ENCODE data around the gene SOX30.
"Not testable (repeated sequence)": the region's sequence is repeated elsewhere in the genome, so short reads cannot be mapped to it uniquely, and the experiment has no call there.

Gene SOX30

DNA sequence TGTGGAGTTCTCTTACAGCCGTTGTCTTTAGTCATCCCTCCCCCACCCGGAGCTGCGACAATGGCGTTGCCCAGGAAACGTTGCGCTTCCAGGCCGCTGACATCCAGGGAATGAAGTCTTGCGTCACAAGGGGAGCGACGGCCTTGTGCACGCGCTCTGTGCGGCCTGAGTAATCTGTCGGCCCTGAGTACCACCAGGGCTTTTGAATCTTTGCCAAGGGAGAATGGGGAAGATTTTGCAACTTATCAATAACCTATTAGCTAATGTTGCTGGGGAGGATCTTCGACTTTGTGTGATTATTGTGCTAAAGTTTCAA, at the start of gene SOX30:
TSS of gene SOX30 (minus strand) at position 62 of the 316 bp plus-strand sequence. CDS start 360 bp downstream, outside the sequence.
- no peak for DNase-seq

DNA sequence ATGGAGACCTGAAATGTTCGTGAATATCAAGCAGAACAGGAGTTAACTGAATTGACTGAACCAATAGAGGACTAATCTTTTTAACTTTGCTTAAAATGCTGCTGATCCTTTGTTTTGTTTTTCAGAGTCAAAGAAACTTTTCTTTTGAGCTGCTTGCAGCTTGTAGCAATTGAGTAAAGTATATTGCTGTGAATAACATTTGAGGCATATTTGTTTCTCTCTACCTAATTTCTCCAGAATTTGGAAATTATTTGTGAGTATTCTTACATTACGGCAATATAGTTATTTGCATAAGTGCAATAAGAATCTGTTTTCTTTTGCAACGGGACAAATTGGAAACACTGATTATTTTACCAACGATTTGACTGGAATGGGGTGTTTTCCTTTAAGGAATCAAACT, 46.4 kb upstream of the SOX30 start:
- DNase-seq: not testable (repeated sequence)

DNA sequence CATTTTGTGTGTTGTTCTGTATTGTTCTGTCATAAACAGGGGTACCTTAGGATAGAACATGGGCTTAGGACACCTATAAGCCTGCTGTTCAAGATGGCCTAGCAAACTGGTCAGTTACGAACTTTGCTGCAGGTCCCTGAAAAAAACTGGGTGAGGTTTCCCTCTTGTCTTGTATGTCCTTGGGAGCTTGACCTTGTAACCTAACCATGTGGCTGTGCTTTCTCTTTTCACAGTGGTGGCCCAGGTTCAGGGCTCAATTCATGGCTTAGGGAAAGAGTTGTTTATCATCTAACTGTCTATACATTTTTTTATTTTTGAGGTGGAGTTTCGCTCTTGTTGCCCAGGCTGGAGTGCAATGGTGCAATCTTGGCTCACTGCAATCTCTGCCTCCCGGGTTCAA, 43.9 kb upstream of the SOX30 start:
- not testable (repeated sequence) for DNase-seq

DNA sequence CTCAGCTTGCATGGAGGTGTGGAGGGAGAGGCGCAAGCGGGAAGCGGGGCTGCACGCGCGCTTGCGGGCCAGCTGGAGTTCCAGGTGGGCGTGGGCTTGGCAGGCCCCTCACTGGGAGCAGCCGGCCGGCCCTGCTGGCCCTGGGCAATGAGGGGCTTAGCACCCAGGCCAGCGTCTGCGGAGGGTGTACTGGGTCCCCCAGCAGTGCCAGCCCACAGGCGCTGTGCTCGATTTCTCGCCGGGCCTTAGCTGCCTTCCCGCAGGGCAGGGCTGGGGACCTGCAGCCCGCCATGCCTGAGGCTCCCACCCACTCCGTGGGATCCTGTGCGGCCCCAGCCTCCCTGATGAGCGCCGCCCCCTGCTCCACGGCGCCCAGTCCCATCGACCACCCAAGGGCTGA, 41.6 kb upstream of the SOX30 start:
- DNase-seq: not testable (repeated sequence)

DNA sequence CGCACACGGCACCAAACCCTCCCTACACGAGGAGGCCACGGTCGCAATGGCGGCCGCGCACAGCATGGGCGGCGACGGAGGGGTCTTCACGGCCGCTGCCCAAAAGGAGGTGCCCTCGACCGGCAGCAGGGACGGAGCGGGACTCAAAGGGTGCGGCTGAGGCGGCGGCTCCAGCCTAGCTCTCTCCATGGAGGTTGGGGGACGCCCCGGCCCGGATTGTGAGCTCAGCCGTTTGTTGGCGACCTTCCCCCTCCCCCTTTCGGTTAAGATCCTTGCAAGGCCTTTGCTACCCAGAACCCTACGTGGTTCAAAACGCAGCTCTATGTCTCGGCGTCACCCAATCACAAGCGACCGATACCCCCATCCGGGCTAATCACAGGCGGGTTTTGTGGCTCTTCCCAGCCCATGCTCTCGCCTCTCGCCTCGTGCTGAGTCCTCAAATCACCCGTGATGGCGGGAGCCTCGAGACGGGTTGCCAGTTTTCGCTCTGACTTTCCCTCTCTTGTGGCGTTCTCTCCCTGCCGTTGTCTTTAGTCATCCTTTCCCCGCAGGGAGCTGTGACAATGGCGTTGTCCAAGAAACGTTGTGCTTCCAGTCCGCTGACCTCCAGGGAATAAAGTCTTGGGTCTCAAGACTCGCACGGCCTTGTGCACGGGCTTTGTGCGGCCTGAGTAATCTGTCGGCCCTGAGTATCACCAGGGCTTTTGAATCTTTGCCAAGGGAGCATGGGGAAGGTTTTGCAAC, 38.6 kb upstream of the SOX30 start:
- DNase-seq: no peak

GRCh38 chr5:157689942-157690689, 37.9 kb upstream of the SOX30 start:
- no peak for DNase-seq

DNA sequence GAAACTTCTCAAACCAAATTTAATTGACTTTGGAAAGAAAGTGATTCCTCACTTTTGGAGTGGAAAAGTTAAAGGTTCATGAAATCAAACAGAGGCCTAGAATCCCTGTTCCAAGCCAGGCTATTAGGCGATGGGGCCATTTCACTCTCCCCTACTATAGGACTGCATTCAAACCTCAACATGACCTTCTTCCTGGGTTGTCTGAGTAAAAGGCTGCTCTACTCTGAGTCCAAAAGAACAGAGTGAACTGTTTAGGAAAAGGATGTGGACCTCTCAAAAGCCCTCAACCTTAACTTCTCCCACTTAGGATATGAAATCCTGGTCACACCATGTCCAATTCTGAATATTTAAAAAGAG, 34.9 kb upstream of the SOX30 start:
- no peak for DNase-seq

GRCh38 chr5:157686276-157687197, 34.3 kb upstream of the SOX30 start:
- DNase-seq: not testable (repeated sequence)

DNA sequence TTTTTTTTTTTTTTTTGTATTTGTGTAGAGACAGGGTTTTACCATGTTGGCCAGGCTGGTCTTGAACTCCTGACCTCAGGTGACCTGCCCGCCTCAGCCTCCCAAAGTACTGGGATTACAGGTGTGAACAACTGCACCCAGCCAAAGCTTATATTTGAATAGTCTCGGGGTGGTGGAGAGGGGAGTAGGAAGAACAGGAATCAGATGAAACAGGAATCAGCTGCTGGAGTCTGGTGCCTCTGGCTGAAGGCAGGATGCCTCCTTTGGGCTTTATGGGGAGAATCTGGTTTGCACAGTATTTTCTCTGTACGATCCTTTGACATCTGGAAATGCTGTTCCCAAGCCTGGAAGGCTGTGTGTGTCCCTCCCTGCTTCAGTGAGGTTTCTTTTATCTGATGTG, 30.0 kb upstream of the SOX30 start:
- no peak for DNase-seq

GRCh38 chr5:157681048-157681447, 28.8 kb upstream of the SOX30 start:
- DNase-seq: no peak

DNA sequence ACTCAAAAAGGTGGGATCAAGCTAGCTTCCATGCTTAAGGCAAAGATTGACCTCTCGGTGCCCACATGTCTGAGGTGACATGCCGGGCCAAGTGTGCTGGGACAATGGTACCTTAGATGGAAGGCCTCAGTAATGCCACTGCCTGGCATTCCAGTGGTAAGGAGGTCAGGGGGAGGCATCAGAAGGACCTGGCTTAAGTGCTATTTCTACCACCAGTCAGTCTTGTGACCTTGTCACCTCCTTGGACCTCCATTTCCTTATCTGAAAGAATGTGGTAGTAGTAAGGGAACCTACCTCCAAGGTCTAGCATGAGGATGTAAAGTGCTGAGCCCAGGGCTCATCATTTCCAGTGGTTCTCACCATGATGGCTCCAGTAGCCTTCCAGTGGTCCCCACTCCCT, 28.0 kb upstream of the SOX30 start:
- no peak for DNase-seq

- no peak for DNase-seq
Observed at GRCh38 chr5:157679801-157680200, 27.6 kb upstream of the SOX30 start.

DNA sequence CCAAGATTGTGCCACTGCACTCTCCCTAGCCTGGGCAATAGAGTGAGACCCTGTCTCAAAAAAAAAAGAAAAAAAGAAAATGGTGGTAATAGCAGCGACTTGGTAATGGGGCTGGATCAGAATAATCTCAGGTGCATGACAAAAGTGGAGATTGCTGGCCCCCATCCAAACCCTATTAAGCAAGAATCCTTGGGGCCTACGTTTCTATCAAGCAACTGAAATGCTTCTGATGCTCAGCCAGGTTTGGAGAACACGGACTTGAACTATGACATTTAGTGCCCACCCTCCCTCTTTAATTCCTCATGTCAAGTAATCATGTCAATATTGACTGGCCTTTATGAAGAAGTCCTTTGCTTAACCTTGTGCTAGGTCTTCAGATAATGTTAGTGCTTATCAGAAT, 25.7 kb upstream of the SOX30 start:
- DNase-seq: no peak

DNA sequence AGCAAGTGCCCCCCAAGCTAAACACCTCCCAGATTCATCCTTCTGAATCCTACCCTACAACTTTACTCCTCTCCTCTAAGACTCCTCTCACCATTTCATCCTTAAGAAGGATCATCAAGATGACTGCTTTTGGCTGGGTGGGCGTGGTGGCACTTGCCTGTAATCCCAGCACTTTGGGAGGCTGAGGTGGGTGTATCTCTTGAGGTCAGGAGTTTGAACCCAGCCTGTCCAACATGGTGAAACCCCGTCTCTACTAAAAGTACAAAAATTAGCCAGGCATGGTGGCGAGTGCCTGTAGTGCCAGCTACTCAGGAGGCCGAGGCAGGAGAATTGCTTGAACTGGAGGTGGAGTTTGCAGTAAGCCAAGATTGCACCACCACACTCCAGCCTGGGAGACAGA, 22.1 kb upstream of the SOX30 start:
- DNase-seq: not testable (repeated sequence)

DNA sequence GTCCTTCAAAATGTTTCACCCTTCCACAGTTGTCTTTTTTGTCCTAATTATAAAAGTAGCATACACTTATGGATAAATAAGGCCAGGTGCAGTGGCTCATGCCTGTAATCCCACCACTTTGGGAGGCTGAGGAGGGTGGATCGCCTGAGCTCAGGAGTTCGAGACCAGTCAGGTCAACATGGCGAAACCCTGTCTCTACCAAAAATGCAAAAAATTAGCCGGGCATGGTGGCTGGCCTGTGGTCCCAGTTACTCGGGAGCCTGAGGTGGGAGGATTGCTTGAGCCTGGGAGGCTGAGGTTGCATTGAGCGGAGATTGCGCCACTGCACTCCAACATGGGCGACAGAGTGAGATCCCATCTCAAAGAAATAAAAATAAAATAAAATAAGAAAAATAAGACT, 20.7 kb upstream of the SOX30 start:
- no peak for DNase-seq

DNA sequence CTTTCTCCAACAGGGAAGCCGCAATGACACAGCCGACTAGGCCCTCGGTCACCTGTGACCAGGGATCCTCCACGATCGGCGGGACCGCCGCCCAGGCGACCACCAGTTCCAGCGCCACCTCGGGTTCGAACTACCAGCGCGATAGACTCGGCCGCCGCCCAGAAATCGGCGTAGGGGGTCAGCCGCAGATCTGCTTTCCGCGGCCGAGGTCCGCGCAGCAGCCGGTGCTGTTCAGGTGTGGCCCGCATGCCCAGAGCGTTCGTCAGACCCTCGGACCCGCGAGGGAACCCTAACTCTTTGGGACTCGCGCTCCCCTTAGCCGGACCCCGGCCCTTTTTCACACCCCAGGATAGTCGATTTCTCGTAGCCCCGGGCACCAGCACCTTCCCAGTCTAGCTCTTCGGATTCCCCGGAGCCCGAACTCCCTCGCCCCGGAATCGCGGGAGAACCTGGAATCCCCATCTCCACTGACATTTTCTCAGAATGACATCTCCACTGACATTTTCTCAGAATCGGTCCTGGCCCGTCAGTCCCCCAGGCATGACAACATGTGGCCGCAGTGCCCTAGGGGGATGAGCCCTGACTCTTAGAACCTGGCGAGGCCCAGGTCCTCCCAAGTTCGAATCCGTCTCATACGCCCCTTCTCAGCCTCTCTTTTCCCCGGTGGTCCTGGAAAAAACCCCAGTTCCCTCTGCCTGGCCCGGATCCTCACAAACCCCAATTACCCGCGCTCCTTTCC, 19.5 kb upstream of the SOX30 start:
- no peak for DNase-seq

DNA sequence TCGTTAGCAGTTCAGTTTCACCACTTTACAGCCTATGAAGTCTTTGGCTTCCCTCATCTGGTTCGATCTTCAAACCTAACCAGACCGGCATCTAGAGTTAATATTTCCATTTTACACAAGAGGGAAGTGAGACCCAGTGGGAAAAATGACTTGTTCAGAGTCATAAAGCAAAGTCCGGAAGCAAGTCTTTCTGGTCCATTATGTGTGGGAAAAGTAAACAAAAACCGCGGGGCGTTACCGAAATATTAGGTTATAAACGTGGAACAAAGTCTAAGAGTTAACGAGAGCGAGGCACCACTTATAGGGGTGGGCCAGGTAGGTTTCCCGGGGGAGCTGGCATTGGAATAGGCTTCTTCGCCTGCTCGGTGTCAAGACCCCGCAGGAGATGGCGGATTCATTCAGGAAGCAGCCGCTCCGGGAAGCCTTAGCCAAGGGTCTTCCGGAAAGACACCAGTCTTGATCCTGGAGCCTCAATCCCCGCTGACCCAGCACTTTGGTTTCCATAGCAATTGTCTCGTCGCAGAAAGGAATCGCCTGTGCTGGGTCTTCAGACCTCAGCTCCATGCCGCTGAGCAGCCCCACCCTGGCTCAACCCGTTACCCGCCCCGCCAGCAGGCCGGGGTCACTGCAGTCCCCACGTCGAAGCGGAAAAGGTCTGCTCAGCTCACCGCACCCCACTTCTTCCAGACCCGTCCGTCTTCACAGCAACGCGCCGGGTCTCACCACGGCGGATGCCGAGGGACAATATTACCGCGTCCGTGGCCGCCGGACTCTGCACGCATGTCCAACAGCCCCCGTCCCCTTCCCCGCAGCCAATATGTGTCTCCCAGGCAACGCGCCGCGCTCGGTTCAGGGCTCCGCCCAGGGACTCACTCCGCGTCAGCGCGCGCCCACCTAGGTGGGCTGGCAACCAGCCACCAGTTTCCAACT, 18.7 kb upstream of the SOX30 start, which contains the start of gene C5orf52:
TSS of gene C5orf52 (plus strand) at position 872 of the 930 bp plus-strand sequence. CDS start 82 bp downstream, outside the sequence.
- DNase-seq: no peak

GRCh38 chr5:157669701-157670097, 17.5 kb upstream of the SOX30 start:
- no peak for DNase-seq

GRCh38 chr5:157668356-157668755, 16.1 kb upstream of the SOX30 start:
- no peak for DNase-seq

DNA sequence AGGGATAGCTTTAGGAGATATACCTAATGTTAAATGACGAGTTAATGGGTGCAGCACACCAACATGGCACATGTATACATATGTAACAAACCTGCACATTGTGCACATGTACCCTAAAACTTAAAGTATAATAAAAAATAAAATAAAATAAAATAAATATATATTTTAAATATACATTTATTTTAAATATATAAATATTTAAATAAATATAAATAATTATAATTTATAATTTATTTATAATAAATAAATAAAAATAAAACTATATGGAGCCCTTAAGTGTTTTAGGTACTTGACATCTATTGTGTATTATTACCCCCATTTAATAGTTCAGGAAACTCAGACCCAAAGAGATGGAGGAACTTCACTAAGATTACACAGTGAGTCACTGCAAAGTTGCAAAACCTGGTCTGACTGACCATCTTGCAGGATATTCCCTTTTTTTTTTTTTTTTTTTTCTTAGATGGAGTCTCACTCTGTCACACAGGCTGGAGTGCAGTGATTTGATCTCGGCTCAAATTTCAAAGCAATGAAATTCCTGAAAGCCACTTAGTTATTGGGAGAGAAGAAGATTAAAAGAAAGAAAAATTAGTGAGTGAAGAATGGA, 13.3 kb upstream of the SOX30 start:
- DNase-seq: no peak

All from NCI-H1105 treated with DMSO at 0.1 percent for 48 hours (cell line).